HG03175 (cell line): Measurements from ENCODE around the gene SLC44A1.

Source experiments
- ATAC-seq: cut with Tn5 transposase; IDR thresholded peaks from one replicate; pipeline ENCODE4 v1.9.1; 2021; ENCODE audit warnings: mild to moderate bottlenecking, moderate library complexity; ENCODE audit not compliant: unreplicated experiment

The SLC44A1 gene

GRCh38 chr9:105421154-105421553 lies 176.7 kb downstream of the SLC44A1 start:
- ATAC-seq = no peak

DNA sequence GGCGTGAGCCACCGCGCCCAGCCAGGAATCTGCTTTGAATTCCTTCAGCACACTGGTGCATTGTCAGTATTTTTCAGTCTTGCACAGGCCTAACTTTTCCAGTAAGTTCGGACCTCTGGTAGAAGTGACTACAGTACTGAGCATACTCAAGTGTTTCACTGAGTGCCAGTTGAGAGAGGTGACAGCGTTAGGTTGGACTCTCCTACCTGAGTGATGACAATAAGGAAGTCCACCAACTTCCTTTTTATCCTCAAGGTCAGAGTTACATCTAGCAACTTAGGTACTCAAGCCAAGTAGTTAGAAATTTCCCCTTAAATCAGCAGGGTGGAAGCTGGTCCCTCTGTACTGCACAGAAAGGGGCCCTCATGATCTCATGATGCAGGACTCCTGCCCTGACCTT lies 177.4 kb downstream of the SLC44A1 start:
- no peak for ATAC-seq

GRCh38 chr9:105425816-105426433 lies 181.5 kb downstream of the SLC44A1 start:
- peak; percentile 75 for ATAC-seq

DNA sequence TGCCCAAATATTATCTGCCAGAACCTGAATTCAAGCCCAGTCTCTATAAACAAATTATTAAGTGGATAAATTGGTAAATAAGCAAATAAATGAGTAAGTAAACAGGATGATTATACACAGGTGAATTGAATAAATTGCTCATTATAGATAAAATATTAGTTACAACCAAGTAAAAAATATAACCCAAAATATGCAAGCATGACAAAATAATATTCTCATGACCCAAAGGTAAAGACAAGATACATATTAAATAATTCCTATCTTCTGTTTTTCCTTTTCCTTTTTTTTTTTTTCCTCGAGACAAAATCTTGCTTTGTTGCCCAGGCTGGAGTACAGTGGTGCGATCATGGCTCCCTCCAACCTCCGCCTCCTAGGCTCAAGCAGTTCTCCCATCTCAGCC lies 182.2 kb downstream of the SLC44A1 start:
- no peak for ATAC-seq

GRCh38 chr9:105431424-105432246 lies 187.2 kb downstream of the SLC44A1 start:
- no peak for ATAC-seq

- ATAC-seq = no peak
These were observed 187.9 kb downstream of the SLC44A1 start for GRCh38 chr9:105432247-105432842.

- ATAC-seq = no peak
These were observed 191.0 kb downstream of the SLC44A1 start for GRCh38 chr9:105435453-105435852.

DNA sequence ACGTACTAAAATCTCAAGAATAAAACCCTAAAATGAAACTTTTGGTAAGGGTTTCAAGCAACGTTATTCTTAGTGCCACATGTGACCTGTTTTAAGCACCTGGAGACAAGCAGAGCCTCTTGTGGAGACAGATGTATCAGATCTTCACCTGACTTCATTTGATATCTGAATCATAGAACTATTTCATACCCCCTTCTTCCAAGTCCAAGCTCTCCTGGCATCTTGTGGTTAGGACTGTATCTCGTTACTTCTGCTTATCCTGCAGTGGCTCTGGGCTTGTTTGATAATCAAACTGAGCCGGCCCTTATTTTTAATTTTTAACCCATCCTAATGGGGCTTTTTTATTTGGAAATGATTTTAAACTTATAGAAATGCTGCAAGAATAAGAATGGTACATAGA lies 192.3 kb downstream of the SLC44A1 start:
- no peak for ATAC-seq

GRCh38 chr9:105437704-105438103 lies 193.3 kb downstream of the SLC44A1 start:
- ATAC-seq = no peak

GRCh38 chr9:105438141-105438806 lies 193.8 kb downstream of the SLC44A1 start:
- ATAC-seq = no peak

- no peak for ATAC-seq
These were observed 195.0 kb downstream of the SLC44A1 start for GRCh38 chr9:105439428-105439827.

GRCh38 chr9:105441616-105442160 lies 197.2 kb downstream of the SLC44A1 start:
- no peak for ATAC-seq

DNA sequence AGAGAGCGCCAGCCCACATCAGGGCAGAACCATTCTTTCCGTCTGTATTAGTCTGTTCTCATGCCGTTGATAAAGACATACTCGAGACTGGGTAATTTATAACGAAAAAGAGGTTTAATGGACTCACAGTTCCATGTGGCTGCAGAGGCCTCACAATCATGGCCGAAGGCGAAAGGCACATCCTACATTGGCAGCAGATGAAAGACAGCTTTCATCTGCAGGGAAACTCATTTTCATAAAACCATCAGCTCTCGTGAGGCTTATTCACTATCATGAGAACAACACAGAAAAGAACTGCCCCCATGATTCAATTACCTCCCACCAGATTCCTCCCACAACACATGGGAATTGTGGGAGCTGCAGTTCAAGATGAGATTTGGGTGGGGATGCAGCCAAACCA lies 198.7 kb downstream of the SLC44A1 start:
- no peak for ATAC-seq

DNA sequence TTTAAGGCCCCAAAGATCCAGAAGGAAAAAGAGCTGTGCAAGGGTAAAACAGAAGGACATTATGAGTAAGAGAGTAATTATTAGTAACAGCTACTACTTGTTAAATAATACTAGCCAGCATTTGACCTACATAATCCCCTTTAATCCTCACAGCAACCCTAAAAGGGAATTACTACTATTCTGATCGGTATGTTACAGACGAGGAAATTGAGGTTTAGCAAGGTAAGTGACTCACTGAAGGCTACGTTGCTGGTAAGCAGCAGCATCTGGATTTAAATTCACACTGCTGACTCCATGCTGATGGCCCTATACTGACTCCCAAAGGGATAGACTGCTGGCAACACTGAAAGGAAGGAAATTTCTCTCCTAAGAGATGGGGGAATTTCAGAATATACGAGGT lies 199.7 kb downstream of the SLC44A1 start:
- no peak for ATAC-seq

DNA sequence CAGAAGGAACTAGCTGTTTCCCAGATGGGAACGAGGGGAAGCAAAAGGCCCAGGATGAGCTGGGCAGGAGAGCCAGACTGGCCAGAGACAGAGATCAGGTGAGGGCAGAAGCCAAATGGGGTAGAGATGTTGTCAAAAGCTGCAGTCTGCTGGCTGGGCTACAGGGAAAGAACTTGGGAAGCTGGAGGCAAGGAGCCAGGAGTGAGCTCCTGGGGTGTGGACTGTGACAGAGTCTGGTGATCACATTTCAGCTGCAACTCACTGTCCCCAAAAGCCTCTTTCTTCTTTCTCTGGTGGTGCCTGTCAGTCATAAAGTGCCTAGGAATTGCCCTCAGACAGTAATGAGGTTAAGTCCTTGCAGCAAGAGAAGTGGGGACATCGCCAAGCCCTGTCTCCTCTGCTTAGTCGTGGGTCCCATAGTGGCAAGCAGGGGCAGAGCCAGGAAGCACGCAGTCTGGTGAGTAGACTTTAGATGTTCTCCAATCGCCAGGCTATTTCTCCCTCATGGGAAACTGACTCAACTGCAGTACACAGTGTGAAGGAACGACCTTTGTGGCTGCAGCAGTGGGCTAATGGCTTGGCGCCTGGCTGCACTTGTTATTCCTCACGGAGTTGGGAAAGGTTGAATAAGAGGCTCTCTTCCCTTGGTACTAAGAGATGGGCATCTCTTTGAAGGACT lies 200.9 kb downstream of the SLC44A1 start:
- ATAC-seq = no peak

GRCh38 chr9:105447386-105447813 lies 202.9 kb downstream of the SLC44A1 start:
- no peak for ATAC-seq

DNA sequence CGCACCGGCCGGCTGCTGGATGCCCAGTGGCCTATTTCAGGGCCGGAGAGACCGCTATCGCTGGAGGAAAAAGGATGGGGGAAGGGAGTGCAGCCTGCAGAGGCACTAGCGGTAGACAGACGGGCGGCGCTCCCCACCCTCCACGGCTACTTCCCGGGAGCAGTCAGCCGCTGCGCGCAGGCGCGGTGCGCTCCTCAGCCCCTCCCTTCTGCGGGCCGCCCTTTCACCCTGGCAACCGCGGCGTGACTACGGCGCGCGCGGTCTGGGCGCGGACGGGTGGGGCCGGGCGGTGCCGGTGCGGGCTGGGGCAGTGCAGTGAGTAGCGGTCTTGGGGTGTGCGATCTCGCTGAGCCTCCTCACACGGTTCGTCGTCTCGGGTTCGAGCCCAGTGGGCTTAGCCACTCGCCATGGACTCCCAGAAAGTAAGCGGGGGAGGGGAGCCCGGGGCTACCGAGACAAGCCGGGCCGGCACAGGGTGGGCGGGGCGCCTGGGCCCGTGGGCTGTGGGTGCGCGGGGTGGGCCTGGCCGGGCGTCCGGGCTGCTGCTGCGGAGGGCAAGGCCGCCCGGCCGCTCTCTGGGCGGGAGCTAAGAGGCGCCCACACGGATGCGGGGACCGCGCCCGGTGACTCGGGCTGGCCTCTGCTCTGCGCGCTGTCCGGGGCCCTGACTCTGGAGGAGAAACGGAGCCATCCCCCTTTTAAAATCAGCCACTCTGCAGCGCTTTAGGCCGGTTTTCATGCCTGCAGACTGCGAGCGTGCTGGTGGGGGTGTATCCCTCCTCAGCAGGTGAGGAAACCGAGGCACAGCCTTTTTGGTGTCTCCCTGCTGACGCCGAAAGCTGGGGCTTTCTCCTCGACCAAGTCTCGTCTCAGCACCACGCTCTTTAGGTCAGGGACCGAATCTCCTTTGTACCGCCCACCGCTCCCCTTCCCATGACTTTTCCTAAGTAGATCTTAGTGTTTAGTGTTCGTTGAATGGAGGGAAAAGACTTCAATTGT lies 203.7 kb downstream of the SLC44A1 start, which contains the start of gene FSD1L:
Gene FSD1L, plus strand, starts transcription at position 221 of the 999 bp plus-strand sequence. Its CDS starts 187 bp downstream, at position 408.
- peak; percentile 94 for ATAC-seq

- ATAC-seq = no peak
These were observed 204.6 kb downstream of the SLC44A1 start for GRCh38 chr9:105449081-105449480.

DNA sequence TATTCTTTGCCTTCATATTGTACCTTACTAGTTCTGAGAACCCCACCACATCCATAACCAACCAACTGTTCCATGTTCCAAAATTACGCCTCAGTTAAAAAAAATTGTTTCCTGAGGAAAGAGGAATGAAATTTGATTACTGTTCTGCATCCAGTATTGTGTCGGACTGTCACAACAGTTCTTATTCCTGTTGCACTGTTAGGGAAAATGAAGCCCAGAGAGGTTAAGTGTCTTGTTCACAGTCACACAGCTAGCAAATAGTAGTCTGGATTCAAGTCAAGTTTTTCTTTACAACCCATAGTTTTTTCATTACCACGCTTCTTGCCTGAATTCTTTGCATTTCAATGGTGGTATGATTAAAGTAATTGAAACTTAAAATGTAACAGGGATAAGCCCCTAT lies 207.7 kb downstream of the SLC44A1 start:
- ATAC-seq = no peak
